Measurements from ENCODE around the gene SUPT16H. TPM values are rescaled to one million over a fixed set of nuclear protein-coding genes. Genes with fewer than 3 reads are reported as not detected.

The SUPT16H gene
- total RNA-seq, 1 donor from 2014 or later, result 97.6 TPM

- H3K4me1 Mint-ChIP-seq (ENCODE audit: low read depth, unreplicated experiment), result peaks cover 10% of the 10 kb centered on the region
- H3K27ac Mint-ChIP-seq (ENCODE audit: unreplicated experiment), result no peak overlapping the region
- no peak overlapping the region for H3K4me3 Mint-ChIP-seq (ENCODE audit: unreplicated experiment)
- DNase-seq, result no peak
- no peaks in the 10 kb centered on the region for H3K36me3 Mint-ChIP-seq (ENCODE audit: unreplicated experiment)
- TF ChIP-seq CTCF (IDR thresholded peaks at IDR 0.05; ENCODE audit: partially characterized antibody, unreplicated experiment), result no peak
- peaks cover under 1% of the 10 kb centered on the region for H3K27me3 Mint-ChIP-seq (ENCODE audit: unreplicated experiment)
- no peaks in the 10 kb centered on the region for H3K9me3 Mint-ChIP-seq (ENCODE audit: unreplicated experiment)
Measured at GRCh38 chr14:21326972-21327371, 56.8 kb downstream of the SUPT16H start.

- peaks cover 2% of the 10 kb centered on the region for H3K27me3 Mint-ChIP-seq (ENCODE audit: unreplicated experiment)
- H3K4me3 Mint-ChIP-seq (ENCODE audit: unreplicated experiment), result no peak overlapping the region
- no peak for TF ChIP-seq CTCF (IDR thresholded peaks at IDR 0.05; ENCODE audit: partially characterized antibody, unreplicated experiment)
- no peaks in the 10 kb centered on the region for H3K36me3 Mint-ChIP-seq (ENCODE audit: unreplicated experiment)
- DNase-seq, result no peak
- H3K9me3 Mint-ChIP-seq (ENCODE audit: unreplicated experiment), result no peaks in the 10 kb centered on the region
- H3K27ac Mint-ChIP-seq (ENCODE audit: unreplicated experiment), result no peak overlapping the region
- peaks cover 10% of the 10 kb centered on the region for H3K4me1 Mint-ChIP-seq (ENCODE audit: low read depth, unreplicated experiment)
Measured at GRCh38 chr14:21322716-21323115, 61.1 kb downstream of the SUPT16H start.

GRCh38 chr14:21320913-21321312 lies 62.9 kb downstream of the SUPT16H start:
- peaks cover 5% of the 10 kb centered on the region for H3K4me1 Mint-ChIP-seq (ENCODE audit: low read depth, unreplicated experiment)
- no peak overlapping the region for H3K27ac Mint-ChIP-seq (ENCODE audit: unreplicated experiment)
- H3K27me3 Mint-ChIP-seq (ENCODE audit: unreplicated experiment), result peaks cover 5% of the 10 kb centered on the region
- H3K9me3 Mint-ChIP-seq (ENCODE audit: unreplicated experiment), result no peaks in the 10 kb centered on the region
- H3K4me3 Mint-ChIP-seq (ENCODE audit: unreplicated experiment), result no peak overlapping the region
- DNase-seq, result no peak
- no peaks in the 10 kb centered on the region for H3K36me3 Mint-ChIP-seq (ENCODE audit: unreplicated experiment)
- TF ChIP-seq CTCF (IDR thresholded peaks at IDR 0.05; ENCODE audit: partially characterized antibody, unreplicated experiment), result no peak

GRCh38 chr14:21317398-21317797 lies 66.4 kb downstream of the SUPT16H start:
- Mint-ChIP-seq H3K4me1 (ENCODE audit: low read depth, unreplicated experiment) (no peaks in the 10 kb centered on the region), H3K9me3 (ENCODE audit: unreplicated experiment) (no peaks in the 10 kb centered on the region), H3K4me3 (ENCODE audit: unreplicated experiment) (no peak overlapping the region), H3K27me3 (ENCODE audit: unreplicated experiment) (peaks cover 5% of the 10 kb centered on the region), H3K36me3 (ENCODE audit: unreplicated experiment) (no peaks in the 10 kb centered on the region), H3K27ac (ENCODE audit: unreplicated experiment) (no peak overlapping the region)
- TF ChIP-seq CTCF (IDR thresholded peaks at IDR 0.05; ENCODE audit: partially characterized antibody, unreplicated experiment), result no peak
- no peak for DNase-seq

- Mint-ChIP-seq H3K4me3 (ENCODE audit: unreplicated experiment) (no peak overlapping the region), H3K9me3 (ENCODE audit: unreplicated experiment) (no peaks in the 10 kb centered on the region), H3K4me1 (ENCODE audit: low read depth, unreplicated experiment) (peaks cover under 1% of the 10 kb centered on the region), H3K27me3 (ENCODE audit: unreplicated experiment) (peaks cover 3% of the 10 kb centered on the region), H3K27ac (ENCODE audit: unreplicated experiment) (no peak overlapping the region), H3K36me3 (ENCODE audit: unreplicated experiment) (no peaks in the 10 kb centered on the region)
- DNase-seq, result no peak
- no peak for TF ChIP-seq CTCF (IDR thresholded peaks at IDR 0.05; ENCODE audit: partially characterized antibody, unreplicated experiment)
Measured at GRCh38 chr14:21313512-21313911, 70.3 kb downstream of the SUPT16H start.

All from glutamatergic neuron (in vitro differentiated cells).